ENCODE data around the gene DGKH.

Gene DGKH

GRCh38 chr13:42048342-42048683, at the start of gene DGKH:
Gene DGKH (plus strand): TSS chr13:42048648. CDS start chr13:42048774, 126 bp downstream.
- DNase-seq (ENCODE audit: low read depth) = no peak

DNA sequence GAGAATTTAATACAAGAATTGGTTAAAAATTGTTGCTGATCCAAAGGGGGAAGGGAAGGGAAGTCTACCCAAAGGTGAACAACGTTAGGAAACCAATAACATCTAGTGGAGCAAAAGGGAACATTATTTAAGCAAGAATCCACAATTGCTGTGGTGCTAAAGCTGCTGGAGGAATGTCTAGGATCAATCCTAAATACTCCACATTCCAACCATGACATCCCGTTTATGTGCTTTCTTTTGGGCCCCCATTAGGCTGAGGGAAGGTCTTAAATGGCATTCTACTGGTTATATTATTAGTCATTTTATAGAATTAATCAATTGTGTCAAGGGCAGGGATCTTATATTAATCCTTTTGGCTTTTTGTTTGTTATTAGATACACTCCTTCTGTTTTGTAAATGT, 47.6 kb upstream of the DGKH start:
- no peak for DNase-seq (ENCODE audit: low read depth)

DNA sequence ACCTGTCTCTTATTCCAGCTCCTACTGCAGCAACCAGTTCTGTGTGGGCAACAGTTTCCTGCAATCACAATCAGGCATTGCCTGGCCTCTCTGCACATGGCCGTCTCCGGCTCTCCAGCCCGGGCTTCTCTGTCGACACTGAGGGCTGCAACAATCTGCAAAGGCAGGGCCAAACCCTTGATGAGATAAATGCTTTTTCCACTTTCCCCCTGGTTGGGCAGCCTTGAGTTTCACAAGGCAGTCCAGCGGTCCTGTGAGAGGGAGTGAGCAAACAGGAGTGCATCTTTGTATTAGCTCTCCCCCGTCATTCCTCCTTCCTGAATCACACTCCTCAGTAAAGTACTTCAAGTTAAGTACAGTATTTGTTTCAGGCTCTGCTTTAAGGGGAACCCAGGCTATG, 46.9 kb upstream of the DGKH start:
- no peak for DNase-seq (ENCODE audit: low read depth)

- no peak for DNase-seq (ENCODE audit: low read depth)
Observed at GRCh38 chr13:42002066-42002465, 46.4 kb upstream of the DGKH start.

DNA sequence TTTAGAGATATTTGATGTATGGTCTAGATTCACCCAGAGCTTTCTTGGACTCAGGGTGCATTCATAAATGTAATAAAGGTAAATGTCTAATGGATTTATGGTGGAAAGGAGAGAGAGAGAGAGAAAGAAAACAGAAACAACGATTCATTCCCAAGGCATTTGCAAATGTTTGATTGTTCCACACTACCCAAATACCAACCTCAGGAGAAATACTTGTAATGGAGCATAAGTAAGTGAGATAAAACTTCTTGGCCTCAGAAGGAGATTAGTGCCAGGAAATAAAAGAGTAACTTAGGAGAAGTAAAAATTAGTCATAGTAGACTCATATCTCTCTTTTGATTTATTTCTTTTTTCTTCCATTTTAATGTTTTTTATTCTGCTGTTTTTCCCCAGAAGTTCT, 40.6 kb upstream of the DGKH start:
- DNase-seq (ENCODE audit: low read depth) = no peak

DNA sequence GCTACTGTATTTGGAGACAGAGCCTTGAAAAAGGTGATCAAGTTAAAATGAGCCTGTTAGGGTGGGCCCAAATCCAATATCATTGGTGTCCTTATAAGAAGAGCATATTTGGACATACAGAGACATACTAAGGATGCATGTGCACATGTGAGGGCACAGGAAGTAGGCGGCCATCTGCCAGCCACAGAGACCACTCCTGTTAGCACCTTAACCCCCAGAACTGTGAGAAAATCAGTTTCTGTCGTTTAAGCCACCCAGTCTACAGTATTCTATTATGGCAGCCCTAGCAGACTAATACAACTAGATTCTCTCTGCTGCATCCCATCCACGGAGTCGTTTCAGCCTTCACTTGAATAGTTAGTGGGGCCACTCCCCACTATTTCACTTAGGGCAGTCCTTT, 39.4 kb upstream of the DGKH start:
- DNase-seq (ENCODE audit: low read depth) = no peak

GRCh38 chr13:42011601-42012350, 36.7 kb upstream of the DGKH start:
- DNase-seq (ENCODE audit: low read depth) = no peak

DNA sequence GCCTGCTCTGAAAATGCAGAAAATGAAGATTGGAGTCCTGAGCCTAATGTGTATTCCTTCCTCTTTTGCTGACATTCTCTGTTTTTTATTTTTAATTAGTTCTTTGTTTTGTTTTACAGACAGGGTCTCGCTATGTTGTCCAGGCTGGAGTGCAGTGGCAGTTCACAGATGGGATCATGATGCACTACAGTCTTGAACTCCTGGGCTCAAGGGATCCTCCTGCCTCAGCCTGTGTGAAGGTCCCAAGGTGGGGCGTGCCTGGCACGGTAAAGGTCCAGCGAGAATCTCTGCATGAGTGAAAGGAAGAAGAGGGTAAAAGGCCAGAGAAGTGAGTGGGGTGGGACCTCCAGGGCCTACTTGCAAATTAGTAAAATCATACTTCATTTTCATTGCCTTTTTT, 34.3 kb upstream of the DGKH start:
- DNase-seq (ENCODE audit: low read depth) = no peak

DNA sequence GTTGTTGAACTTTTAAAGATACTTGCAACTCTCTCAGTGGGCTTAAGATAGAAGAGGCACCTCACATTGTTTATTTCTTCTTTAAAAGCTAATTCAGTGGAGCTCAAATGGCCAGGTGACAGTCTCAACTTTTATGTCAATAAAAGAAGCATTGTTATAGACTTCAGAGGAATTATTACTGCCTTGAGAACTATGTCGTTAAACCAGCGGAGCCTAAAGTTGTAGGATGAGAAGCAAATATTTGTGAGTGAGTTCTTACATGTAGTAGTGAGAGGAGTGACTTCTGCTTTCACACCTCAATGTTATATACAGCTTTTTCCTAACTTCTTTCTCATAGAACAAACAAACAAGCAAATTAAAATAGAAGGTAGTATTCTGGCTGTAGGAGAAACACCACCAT, 31.2 kb upstream of the DGKH start:
- DNase-seq (ENCODE audit: low read depth) = no peak

- DNase-seq (ENCODE audit: low read depth) = no peak
Observed at GRCh38 chr13:42021851-42022250, 26.6 kb upstream of the DGKH start.

DNA sequence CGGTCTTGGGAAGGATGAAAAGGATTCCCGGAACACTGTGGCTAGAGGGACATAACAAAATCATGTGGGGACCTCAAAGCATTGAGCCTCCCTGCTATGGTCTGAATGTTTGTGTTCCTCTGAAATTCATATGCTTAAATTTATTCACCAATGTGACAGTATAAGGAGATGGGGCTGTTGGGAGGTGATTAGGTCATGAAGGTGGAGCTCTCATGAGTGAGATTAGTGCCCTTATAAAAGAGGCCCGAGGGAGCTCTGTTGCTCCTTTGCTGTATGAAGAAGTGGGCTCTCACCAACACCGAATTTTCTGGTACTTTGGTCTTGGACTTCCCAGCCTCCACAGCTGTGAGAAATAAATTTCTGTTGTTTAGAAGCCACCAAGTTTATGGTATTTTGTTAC, 26.1 kb upstream of the DGKH start:
- DNase-seq (ENCODE audit: low read depth) = no peak

DNA sequence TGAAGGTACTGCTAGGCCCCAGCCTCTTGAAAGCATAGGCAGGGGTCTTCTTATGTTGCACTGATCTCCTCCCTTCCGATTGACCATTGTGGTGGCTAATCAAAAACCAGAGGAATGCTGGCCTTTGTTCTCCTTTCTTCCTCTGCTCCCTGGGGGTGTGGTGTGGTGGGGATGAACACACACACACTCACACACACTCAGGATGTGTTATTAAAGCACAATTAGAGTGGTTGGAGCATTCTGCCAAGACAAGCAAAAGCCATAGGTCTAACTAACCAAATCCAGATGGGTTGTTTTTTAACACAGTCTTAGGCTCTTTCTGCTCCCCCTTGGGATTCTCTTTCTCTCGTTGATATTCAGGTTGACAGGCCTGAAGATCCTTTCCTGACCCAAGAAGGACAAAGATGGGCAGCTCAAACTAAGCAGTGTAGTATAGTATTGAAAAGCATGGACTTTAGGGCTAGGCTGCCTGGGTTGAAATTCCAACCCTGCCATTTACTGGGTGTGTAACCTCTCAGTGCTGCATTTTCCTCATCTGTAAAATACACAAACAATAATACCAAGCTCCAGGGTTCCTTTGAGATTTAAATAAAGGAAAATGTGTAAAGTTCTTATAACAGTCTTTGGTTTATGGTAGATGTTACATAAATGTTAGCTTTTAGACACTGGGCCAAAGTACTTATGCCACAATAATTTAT, 25.5 kb upstream of the DGKH start:
- no peak for DNase-seq (ENCODE audit: low read depth)

GRCh38 chr13:42027286-42027685, 21.2 kb upstream of the DGKH start:
- DNase-seq (ENCODE audit: low read depth) = no peak

- DNase-seq (ENCODE audit: low read depth) = no peak
Observed at GRCh38 chr13:42028113-42028799, 20.2 kb upstream of the DGKH start.

GRCh38 chr13:42035905-42036521, 12.4 kb upstream of the DGKH start:
- no peak for DNase-seq (ENCODE audit: low read depth)

- DNase-seq (ENCODE audit: low read depth) = no peak
Observed at GRCh38 chr13:42036711-42037110, 11.7 kb upstream of the DGKH start.

GRCh38 chr13:42038661-42039456, 9.6 kb upstream of the DGKH start:
- no peak for DNase-seq (ENCODE audit: low read depth)

GRCh38 chr13:42039457-42039945, 8.9 kb upstream of the DGKH start:
- DNase-seq (ENCODE audit: low read depth) = no peak

DNA sequence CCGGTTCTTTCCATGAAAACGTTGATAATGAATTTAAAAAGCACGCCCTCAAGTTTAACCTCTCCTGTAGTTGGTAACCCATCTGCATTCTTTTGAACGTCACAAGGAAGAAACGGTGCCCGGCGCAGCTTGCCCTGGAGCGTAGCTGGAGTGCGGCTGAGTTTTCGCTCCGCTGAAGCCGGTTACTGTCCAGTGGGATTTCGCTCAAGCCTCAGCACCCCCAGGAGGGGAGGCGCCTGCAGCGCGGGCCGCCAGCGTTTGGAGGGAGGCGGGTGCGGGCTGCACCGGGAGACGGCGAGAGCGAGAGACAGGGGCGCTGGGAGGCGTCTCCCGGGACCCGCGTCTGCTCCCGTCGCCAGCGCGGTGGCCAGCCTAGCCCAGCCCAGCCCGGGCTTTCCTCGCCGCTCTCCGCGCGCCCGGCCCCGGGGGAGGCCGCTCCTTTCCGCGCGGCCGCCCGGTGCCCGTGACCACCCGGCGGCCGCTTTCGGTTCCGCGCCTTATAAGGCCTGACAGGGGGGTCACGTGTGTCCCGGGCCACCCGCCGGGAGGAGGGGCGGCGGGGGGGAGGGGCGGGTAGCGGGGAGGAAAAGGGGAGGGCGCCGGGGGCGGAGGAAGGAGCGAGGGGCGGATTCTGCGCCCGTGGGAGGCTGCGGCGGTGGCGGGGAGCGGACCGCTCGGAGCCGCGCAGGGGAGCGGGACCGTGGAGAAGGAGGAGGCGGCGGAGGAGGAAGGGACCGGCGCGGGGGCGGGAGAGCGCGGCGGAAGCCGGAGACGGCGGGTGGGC, 8.3 kb upstream of the DGKH start:
- peak; percentile 78 for DNase-seq (ENCODE audit: low read depth)

GRCh38 chr13:42040730-42041010, 7.8 kb upstream of the DGKH start:
- no peak for DNase-seq (ENCODE audit: low read depth)

GRCh38 chr13:42041011-42041683, 7.3 kb upstream of the DGKH start:
- peak; percentile 7 for DNase-seq (ENCODE audit: low read depth)

Measured in activated gamma-delta T cell treated with anti-CD3 and anti-CD28 coated beads, Interleukin-2, amount 50 U/mL, for 16 hours (primary cell).